Esophagus squamous epithelium (tissue), 5 donors: ENCODE data around the gene BNC2. TPM values are rescaled to one million over a fixed set of nuclear protein-coding genes. Genes with fewer than 3 reads are reported as not detected.

Experiments used
- DNase-seq: peaks from one replicate; lab custom pipeline; 2025; lab: John Stamatoyannopoulos, UW
- H3K27ac ChIP-seq, 4 donors: fragments of 200-600 bp; sonication (generic); one replicate each; pipeline ENCODE4 v1.5.1; 2016 to 2019; ENCODE audit warnings: mild to moderate bottlenecking in 1 of 4
- H3K27me3 ChIP-seq, 4 donors: fragments of 200-600 bp; sonication (generic); 1 replicate in 3 of 4; 2 replicates in 1 of 4; pipeline versions ENCODE4 v1.5.1 to v1.6.0; 2017 to 2021; ENCODE audit warnings: antibody characterized with exemption in 1 of 4
- H3K36me3 ChIP-seq, 3 donors: fragments of 200-600 bp; sonication (generic); one replicate each; pipeline ENCODE4 v1.5.1; 2016 to 2019
- H3K4me1 ChIP-seq, 3 donors: fragments of 200-600 bp; sonication (generic); one replicate each; pipeline ENCODE4 v1.5.1; 2017 to 2019
- H3K4me3 ChIP-seq, 4 donors: fragments of 200-600 bp; sonication (generic); 1 replicate in 3 of 4; 2 replicates in 1 of 4; pipeline ENCODE4 v1.5.1; 2016 to 2019; ENCODE audit warnings: mild to moderate bottlenecking in 2 of 4, moderate library complexity in 1 of 4
- H3K9me3 ChIP-seq, 3 donors: fragments of 200-600 bp; sonication (generic); one replicate each; pipeline ENCODE4 v1.5.1; 2016 to 2019
- CTCF ChIP-seq, 6 experiments: fragments of 450-650 bp in 4 of 6; fragments of 200-600 bp in 2 of 6; sonication (generic) in 2 of 6; IDR thresholded peaks; one replicate each; pipeline ENCODE4 v1.5.1; 2016 to 2019; ENCODE audit warnings: antibody characterized with exemption in 6 of 6, mild to moderate bottlenecking in 4 of 6, moderate library complexity in 4 of 6
- POLR2A ChIP-seq, 4 donors: fragments of 450-650 bp; IDR thresholded peaks; one replicate each; pipeline ENCODE4 v1.6.1; 2017; ENCODE audit warnings: antibody characterized with exemption in 4 of 4, mild to moderate bottlenecking in 4 of 4, moderate library complexity in 3 of 4
- whole genome bisulfite sequencing, 2 donors: methylation state at CpG; one replicate each; pipeline ENCODE4 v1.1.5; 2018; 5-methylcytosine and 5-hydroxymethylcytosine counted together
- intact Hi-C: fragments of 100-400 bp; cut with DNase I; formaldehyde crosslinking; loops from one replicate; pipeline ENCODE4 v1.15.0; 2022
- total RNA-seq, 4 donors: library from RNA; depleted of rRNA; stranded (reverse); fragments of >200 nt; gene quantifications; one replicate each; pipeline ENCODE4 v1.1.0, GENCODE V29; 2016
- donor health status: DM: yes; HTN: yes; CAD: no.

BNC2 gene
- total RNA-seq, 4 donors from 2014 or later: 3.6 to 41.8 (median 8.5) TPM

DNA sequence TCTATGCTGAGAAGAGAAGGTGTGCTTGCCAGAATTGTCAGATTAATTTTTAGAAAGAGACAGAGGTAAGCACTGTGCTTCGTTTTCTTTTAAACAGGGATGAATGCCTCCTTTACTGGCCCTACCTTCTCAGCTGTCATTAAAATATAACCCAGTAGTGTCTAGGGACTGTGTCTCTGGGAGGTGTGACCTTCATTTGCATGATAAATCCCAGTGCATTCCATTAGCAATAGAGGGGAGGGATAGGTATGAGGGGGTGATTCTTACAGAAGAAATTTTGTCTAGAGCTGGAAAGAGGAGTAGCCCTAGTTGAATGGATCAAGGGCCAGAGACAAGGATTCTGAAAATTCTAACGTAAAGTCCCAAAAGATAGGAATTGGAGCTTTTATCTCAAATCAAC, 351.5 kb downstream of the BNC2 start:
- no peak for DNase-seq
- H3K4me1 ChIP-seq: peaks cover 0 to 48% (median 10%) of the 10 kb centered on the region in 3 donors
- TF ChIP-seq POLR2A (IDR thresholded peaks at IDR 0.05) (no peak), CTCF (IDR thresholded peaks at IDR 0.05) (no peak)
- intact Hi-C loops: no loop called here
- H3K9me3 ChIP-seq: no peaks in the 10 kb centered on the region
- H3K36me3 ChIP-seq: no peaks in the 10 kb centered on the region
- WGBS, 2 donors: 66 to 85% methylated on average over 2 of the region's 2 CpGs
- H3K4me3 ChIP-seq: no peak overlapping the region
- no peaks in the 10 kb centered on the region for H3K27me3 ChIP-seq
- no peak overlapping the region for H3K27ac ChIP-seq

DNA sequence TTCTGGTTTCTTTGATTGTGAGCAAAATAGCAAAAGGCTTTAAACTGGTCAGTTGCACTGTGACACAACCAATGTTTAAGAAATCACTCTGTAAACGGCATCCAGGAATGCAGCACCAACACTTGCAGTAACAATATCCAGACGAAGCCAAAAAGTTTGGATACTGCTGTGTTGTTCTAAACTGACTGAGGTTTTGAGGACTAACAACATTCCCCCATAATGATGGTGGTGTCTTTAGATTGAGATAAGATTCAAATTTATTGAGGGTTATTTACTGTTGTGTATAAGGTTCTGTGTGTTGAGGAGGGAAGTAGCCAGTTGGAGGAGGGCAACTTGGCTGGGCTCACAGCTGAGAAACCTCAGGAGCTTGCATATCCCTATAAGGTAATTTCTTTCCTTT, 353.6 kb downstream of the BNC2 start:
- WGBS, 2 donors: 50 to 62% methylated on average over 2 of the region's 2 CpGs

DNA sequence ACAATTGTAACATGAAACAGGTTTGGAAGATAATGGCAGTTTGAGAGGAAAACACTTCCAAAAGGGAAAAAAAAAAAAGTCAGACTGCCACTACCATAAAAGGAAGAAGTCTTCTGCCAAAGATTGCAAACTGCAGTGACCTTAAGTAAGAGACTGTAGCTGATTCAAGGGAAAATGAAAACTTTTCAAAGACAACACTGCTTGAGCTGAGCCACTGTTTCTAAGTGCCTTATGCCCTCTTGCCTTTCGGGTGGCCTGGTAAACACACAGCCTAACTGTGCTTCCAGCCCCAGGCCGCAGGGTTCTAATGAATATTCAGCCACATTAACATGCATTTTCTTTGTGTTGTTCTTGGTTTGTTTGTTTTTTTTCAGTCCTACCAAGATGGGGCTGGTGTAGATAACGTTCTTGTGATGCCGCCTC, 354.6 kb downstream of the BNC2 start:
- Histone ChIP-seq H3K27me3 (no peaks in the 10 kb centered on the region), H3K27ac (peak overlapping the region in 3 of 4 donors; percentile 25 to 75 (median 60)), H3K9me3 (no peaks in the 10 kb centered on the region), H3K4me1 (peaks cover 0 to 26% (median 0%) of the 10 kb centered on the region in 3 donors), H3K4me3 (no peak overlapping the region), H3K36me3 (no peaks in the 10 kb centered on the region)
- intact Hi-C loops: no loop called here
- no peak for DNase-seq
- WGBS, 2 donors: 64 to 84% methylated on average over 4 of the region's 4 CpGs
- TF ChIP-seq POLR2A (IDR thresholded peaks at IDR 0.05): no peak

More for the DNA sequence above, 353.6 kb downstream of the BNC2 start:
- Histone ChIP-seq H3K4me3 (no peak overlapping the region), H3K27ac (peak overlapping the region in 1 of 4 donors; percentile 60), H3K4me1 (peaks cover 0 to 35% (median 1%) of the 10 kb centered on the region in 3 donors), H3K9me3 (no peaks in the 10 kb centered on the region), H3K36me3 (no peaks in the 10 kb centered on the region), H3K27me3 (no peaks in the 10 kb centered on the region)
- intact Hi-C loops: no loop called here
- no peak for DNase-seq
- TF ChIP-seq CTCF (IDR thresholded peaks at IDR 0.05) (no peak), POLR2A (IDR thresholded peaks at IDR 0.05) (no peak)

- intact Hi-C loops: no loop called here
- no peak for TF ChIP-seq POLR2A (IDR thresholded peaks at IDR 0.05)
- no peak for TF ChIP-seq CTCF (IDR thresholded peaks at IDR 0.05)
These were observed 355.3 kb downstream of the BNC2 start for GRCh38 chr9:16515207-16515606.

GRCh38 chr9:16514131-16514530, 356.3 kb downstream of the BNC2 start:
- Histone ChIP-seq H3K4me3 (no peak overlapping the region), H3K4me1 (peaks cover 0 to 39% (median 0%) of the 10 kb centered on the region in 3 donors), H3K9me3 (no peaks in the 10 kb centered on the region), H3K27ac (no peak overlapping the region), H3K27me3 (no peaks in the 10 kb centered on the region), H3K36me3 (no peaks in the 10 kb centered on the region)
- TF ChIP-seq CTCF (IDR thresholded peaks at IDR 0.05): no peak
- TF ChIP-seq POLR2A (IDR thresholded peaks at IDR 0.05): no peak
- no peak for DNase-seq
- 73 to 88% methylated on average over 1 of the region's 1 CpG for WGBS, 2 donors
- intact Hi-C loops: no loop called here

More at GRCh38 chr9:16515207-16515606, 355.3 kb downstream of the BNC2 start:
- Histone ChIP-seq H3K27me3 (no peaks in the 10 kb centered on the region), H3K36me3 (no peaks in the 10 kb centered on the region), H3K9me3 (no peaks in the 10 kb centered on the region), H3K4me3 (no peak overlapping the region), H3K27ac (peak overlapping the region in 1 of 4 donors; percentile 60), H3K4me1 (peaks cover 0 to 32% (median 0%) of the 10 kb centered on the region in 3 donors)
- no peak for DNase-seq
- 81 to 84% methylated on average over 6 to 8 of the region's 12 CpGs for WGBS, 2 donors

GRCh38 chr9:16512281-16512680, 358.2 kb downstream of the BNC2 start:
- Histone ChIP-seq H3K27ac (no peak overlapping the region), H3K4me3 (no peak overlapping the region), H3K9me3 (no peaks in the 10 kb centered on the region), H3K27me3 (no peaks in the 10 kb centered on the region), H3K4me1 (peaks cover 0 to 38% (median 0%) of the 10 kb centered on the region in 3 donors), H3K36me3 (no peaks in the 10 kb centered on the region)
- DNase-seq: no peak
- intact Hi-C loops: no loop called here
- TF ChIP-seq CTCF (IDR thresholded peaks at IDR 0.05) (no peak), POLR2A (IDR thresholded peaks at IDR 0.05) (no peak)
- WGBS, 2 donors: 75 to 80% methylated on average over 4 of the region's 4 CpGs
